Adipocyte (in vitro differentiated cells): ENCODE measurements around the gene SCAMP2.
"Not testable (repeated sequence)": the region's sequence is repeated elsewhere in the genome, so short reads cannot be mapped to it uniquely, and the experiment has no call there.

Source experiments
- DNase-seq: peaks from one replicate; pipeline ENCODE4 v3.0.0-alpha.2; 2015; ENCODE audit warnings: low read depth
- H3K27me3 ChIP-seq: replicated peaks from 2 replicates; pipeline ENCODE4 v1.7.0; 2013; ENCODE audit warnings: mild to moderate bottlenecking, low read length, moderate library complexity; ENCODE audit not compliant: control insufficient read depth, insufficient read depth
- H3K36me3 ChIP-seq: 2 replicates; pipeline ENCODE4 v1.7.0; 2013; ENCODE audit warnings: low read length, mild to moderate bottlenecking, moderate library complexity; ENCODE audit not compliant: control insufficient read depth, insufficient read depth, severe bottlenecking
- H3K4me1 ChIP-seq: 2 replicates; pipeline ENCODE4 v1.7.0; 2013; ENCODE audit warnings: mild to moderate bottlenecking, low read length, moderate library complexity; ENCODE audit not compliant: control insufficient read depth, insufficient read depth
- H3K4me3 ChIP-seq: 2 replicates; pipeline ENCODE4 v1.7.0; 2013; ENCODE audit warnings: mild to moderate bottlenecking, low read length, moderate library complexity
- H3K9ac ChIP-seq: 2 replicates; pipeline ENCODE4 v1.7.0; 2013; ENCODE audit warnings: mild to moderate bottlenecking, low read length, moderate library complexity
- H3K9me3 ChIP-seq: 2 replicates; pipeline ENCODE4 v1.7.0; 2013; ENCODE audit warnings: mild to moderate bottlenecking, low read length, moderate library complexity; ENCODE audit not compliant: control insufficient read depth

SCAMP2 gene, protein sequence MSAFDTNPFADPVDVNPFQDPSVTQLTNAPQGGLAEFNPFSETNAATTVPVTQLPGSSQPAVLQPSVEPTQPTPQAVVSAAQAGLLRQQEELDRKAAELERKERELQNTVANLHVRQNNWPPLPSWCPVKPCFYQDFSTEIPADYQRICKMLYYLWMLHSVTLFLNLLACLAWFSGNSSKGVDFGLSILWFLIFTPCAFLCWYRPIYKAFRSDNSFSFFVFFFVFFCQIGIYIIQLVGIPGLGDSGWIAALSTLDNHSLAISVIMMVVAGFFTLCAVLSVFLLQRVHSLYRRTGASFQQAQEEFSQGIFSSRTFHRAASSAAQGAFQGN

DNA sequence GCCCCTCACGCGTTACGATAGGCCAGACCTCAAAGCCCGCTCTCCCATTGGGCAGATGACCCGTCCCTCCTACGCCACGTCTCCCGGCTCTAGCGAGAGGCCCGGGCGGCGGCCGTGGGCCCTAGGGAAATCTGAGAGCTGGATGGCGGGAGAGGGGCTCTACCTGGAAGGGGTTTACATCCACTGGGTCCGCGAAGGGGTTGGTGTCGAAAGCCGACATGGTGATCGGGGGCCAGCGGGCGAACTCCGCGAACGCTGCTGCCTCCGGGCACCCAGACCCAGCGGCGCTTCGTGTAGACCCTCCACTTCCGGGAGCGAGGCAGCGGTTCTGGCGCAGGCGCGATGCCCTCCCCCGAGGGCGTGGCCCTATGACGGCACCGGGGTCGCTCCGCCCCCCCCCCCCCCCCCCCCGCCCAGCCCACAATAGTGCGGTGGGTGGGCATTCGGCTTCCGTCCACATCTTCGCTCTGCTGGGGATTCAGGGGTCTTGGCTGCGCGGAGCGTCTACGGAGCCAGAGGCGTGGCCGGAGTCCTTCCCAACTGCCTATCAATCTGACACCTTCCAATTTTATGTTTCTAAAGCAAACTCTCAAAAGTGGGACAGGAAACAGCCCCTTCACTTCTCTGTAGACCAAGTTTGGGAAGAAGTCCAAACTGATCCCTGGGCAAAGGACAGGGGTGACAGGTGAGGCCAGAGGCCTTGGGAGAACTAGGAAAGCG, at the start of gene SCAMP2:
Gene SCAMP2, minus strand, starts transcription at position 330 of the 720 bp plus-strand sequence. Its CDS starts 110 bp downstream, at position 220.
- peak; percentile 97 for DNase-seq
- Histone ChIP-seq H3K9me3 (no peaks in the 10 kb centered on the region), H3K4me1 (peaks cover 33% of the 10 kb centered on the region), H3K9ac (peak within 1 kb of the TSS; percentile 94), H3K27me3 (no peaks in the 10 kb centered on the region), H3K36me3 (no peaks in the 10 kb centered on the region), H3K4me3 (peak within 1 kb of the TSS; percentile 97)

DNA sequence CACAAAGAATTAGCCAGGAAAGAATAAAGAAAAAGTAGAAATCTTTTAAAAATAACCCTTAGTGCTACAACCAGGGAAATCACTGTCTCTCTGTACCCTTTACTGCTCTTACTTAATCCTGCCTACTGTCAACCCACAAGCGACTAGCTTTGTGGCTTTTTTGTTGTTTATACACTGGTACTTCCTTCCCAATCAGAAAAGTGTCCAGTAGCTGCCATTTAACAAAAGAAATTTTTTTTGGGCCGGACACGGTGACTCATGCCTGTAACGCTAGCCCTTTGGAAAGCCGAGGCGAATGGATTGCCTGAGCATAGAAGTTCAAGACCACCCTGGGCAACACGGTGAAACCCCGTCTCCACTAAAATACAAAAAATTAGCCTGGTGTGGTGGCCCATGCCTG, 47.3 kb upstream of the SCAMP2 start:
- no peaks in the 10 kb centered on the region for H3K9me3 ChIP-seq
- no peak overlapping the region for H3K9ac ChIP-seq
- no peak overlapping the region for H3K4me3 ChIP-seq
- no peak for DNase-seq
- no peaks in the 10 kb centered on the region for H3K4me1 ChIP-seq
- peaks cover 84% of the 10 kb centered on the region for H3K36me3 ChIP-seq
- no peaks in the 10 kb centered on the region for H3K27me3 ChIP-seq

DNA sequence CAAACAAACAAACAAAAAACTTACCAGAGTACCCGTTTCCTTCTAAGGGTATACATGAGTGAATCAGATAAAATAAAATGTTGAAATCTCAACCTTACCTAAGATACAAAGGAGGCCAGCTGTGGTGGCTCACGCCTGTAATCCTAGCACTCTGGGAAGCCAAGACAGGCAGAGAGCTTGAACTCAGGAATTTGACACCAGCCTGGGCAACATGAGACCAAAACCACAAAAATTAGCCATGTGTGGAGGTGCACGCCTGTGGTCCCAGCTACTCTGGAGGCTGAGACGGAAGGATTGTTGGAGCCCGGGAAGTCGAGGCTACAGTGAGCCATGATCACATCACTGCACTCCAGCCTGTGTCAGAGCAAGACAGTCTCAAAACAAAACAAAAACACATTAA, 44.5 kb upstream of the SCAMP2 start:
- DNase-seq, result no peak
- H3K4me3 ChIP-seq, result no peak overlapping the region
- peaks cover 76% of the 10 kb centered on the region for H3K36me3 ChIP-seq
- H3K4me1 ChIP-seq, result peaks cover 6% of the 10 kb centered on the region
- no peaks in the 10 kb centered on the region for H3K9me3 ChIP-seq
- no peak overlapping the region for H3K9ac ChIP-seq
- no peaks in the 10 kb centered on the region for H3K27me3 ChIP-seq

DNA sequence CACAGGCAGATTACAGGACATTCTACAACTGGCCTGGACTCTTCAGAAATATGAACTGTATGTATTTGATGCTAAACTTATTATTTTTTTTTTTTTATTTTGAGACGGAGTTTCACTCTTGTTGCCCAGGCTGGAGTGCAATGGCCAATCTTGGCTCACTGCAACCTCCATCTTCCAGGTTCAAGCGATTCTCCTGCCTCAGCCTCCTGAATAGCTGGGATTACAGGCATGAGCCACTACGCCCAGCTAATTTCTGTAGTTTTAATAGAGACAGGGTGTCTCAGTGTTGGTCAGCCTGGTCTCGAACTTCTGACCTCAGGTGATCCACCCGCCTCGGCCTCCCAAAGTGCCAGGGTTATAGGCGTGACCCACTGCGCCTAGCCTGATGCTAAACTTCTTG, 40.6 kb upstream of the SCAMP2 start:
- H3K36me3 ChIP-seq, result peaks cover 53% of the 10 kb centered on the region
- H3K27me3 ChIP-seq, H3K9ac ChIP-seq, H3K4me3 ChIP-seq, H3K4me1 ChIP-seq, DNase-seq, H3K9me3 ChIP-seq: not testable (repeated sequence)

DNA sequence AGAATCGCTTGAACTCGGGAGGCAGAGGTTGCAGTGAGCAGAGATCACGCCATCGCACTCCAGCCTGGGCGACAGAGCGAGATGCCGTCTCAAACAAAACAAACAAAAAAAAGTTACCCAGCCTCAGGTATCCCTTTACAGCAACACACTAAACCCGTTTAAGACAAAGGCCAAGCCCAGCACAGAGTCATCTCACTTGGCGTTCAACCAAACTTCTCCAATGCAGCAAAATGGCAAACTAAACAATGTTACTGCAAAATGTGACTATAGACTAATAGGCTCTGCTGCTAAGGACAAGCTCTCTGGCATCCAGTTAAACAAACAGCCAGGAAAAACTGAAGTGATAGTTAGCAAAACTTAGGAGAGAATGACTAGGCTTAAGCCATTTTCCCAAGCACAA, 39.9 kb upstream of the SCAMP2 start:
- H3K9ac ChIP-seq, result no peak overlapping the region
- H3K27me3 ChIP-seq, result no peaks in the 10 kb centered on the region

DNA sequence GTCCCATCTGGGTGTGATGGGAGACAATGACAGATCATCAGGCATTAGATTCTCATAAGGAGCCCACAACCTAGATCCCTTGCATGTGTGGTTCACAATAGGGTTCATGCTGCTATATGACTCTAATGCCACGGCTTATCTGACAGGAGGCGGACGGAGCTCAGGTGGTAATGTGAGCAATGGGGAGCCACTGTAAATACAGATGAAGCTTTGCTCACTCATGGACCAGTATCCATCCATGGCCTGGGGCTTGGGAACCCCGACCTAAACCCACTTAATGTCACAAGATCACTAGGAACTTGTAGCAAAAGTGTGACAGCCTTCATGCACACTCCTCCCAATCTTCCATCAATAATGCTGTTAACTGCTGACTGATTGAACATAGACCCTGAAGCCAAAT, 35.5 kb upstream of the SCAMP2 start:
- peaks cover 30% of the 10 kb centered on the region for H3K36me3 ChIP-seq
- DNase-seq, result no peak

More for the DNA sequence above, 39.9 kb upstream of the SCAMP2 start:
- no peak for DNase-seq
- Histone ChIP-seq H3K9me3 (no peaks in the 10 kb centered on the region), H3K4me3 (no peak overlapping the region), H3K36me3 (peaks cover 46% of the 10 kb centered on the region), H3K4me1 (peaks cover 6% of the 10 kb centered on the region)

DNA sequence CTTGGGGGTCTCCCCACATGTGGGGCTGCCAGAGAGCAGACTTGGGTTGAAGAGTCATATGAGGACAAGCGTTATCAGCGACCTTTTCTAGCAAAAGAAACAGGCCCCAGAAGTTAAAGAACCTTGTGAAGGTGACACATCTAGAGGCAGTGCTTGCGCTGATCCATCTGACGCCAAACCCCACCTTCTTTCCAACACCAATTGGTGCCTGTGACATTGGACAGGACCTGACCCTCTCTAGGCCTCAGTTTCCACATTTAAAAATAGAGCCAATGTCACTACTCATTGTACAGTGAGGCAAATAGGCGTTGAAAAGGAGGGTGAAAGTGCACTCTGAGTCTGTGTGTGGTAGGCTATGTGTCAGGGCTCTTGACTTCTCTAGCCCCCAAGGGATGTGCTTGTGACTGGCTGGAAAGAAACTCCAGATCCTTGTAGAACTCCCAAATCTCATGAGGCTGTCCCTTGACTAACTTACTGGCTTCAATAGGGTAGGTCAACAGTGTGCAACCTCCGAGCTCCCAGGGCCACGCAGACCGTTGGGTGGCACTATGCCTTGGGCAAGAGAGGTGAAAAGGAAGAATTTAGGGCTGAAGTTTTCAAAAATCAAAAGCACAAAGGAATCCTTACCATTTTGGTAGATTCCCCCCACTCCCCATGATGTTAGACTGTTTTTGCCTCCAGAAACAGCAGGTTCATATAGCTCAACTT, 34.2 kb upstream of the SCAMP2 start:
- H3K4me3 ChIP-seq, result peak overlapping the region; percentile 96
- H3K27me3 ChIP-seq, result no peaks in the 10 kb centered on the region
- H3K9me3 ChIP-seq, result no peaks in the 10 kb centered on the region
- H3K9ac ChIP-seq, result peak overlapping the region; percentile 99
- peaks cover 36% of the 10 kb centered on the region for H3K4me1 ChIP-seq
- no peak for DNase-seq
- H3K36me3 ChIP-seq, result peaks cover 35% of the 10 kb centered on the region

More for the DNA sequence above, 35.5 kb upstream of the SCAMP2 start:
- Histone ChIP-seq H3K4me1 (peaks cover 32% of the 10 kb centered on the region), H3K9me3 (no peaks in the 10 kb centered on the region), H3K9ac (no peak overlapping the region), H3K4me3 (no peak overlapping the region), H3K27me3 (no peaks in the 10 kb centered on the region)

DNA sequence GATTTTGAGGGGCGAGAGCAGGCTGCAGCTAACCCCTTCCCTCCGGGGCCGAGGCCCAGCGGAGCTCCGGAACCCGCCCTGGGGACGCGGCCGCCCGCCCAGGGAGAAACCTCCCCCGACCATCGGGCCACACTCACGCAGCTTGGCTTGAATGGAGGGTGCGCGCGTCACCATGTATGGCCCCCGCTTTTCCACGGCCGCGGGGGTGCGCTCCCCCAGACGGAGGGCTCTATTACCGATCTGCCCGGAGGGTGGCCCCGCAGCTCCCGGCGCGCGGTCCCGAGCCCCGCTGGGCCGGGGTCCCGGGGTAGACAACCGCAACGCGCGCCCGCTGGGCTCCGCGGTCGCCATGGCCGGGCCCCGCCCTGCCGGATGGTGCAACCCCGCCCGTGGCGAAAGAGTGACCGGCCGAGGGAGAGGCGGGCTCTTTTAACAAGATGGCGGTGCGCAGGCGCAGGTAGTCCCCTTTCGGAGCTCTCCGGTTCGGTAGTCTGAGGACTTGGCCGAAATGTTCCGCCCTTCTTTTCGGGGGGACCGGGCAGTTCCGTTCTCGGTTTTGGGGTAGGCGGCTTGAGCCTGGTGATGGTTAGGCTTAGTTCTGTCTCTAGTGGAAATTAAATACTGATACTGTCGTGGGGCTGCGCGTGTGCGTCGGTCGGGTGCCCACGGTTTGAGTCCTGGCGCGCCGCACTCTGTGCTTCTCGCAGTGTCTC, 33.4 kb upstream of the SCAMP2 start, which contains the start of gene FAM219B:
Gene FAM219B, minus strand, starts transcription at position 402 of the 713 bp plus-strand sequence. Its CDS starts 51 bp downstream, at position 351.
- DNase-seq, result peak; percentile 98
- Histone ChIP-seq H3K36me3 (peaks cover 35% of the 10 kb centered on the region), H3K4me1 (peaks cover 43% of the 10 kb centered on the region), H3K9me3 (no peaks in the 10 kb centered on the region), H3K4me3 (peak within 1 kb of the TSS; percentile 96), H3K9ac (peak within 1 kb of the TSS; percentile 99), H3K27me3 (no peaks in the 10 kb centered on the region)

DNA sequence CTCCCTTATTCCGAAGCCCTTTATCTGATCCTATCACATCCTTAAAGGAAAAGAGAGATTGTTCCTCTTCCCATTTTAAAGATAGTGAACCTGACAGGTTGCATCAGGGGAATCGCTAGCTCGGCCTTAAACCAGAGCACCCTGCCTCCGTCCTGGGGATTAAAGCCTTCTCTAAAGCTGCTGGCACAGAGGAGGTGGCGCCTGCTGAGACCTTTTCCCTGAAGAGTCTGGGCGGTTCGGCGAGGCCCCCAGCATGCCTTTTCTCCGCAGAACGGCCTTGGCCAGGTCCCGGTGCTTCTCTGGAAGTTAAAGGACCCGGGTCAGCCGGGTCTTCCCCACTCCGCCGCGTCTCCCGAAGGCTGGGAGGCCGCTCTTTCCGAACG, 32.9 kb upstream of the SCAMP2 start:
- Histone ChIP-seq H3K27me3 (no peaks in the 10 kb centered on the region), H3K4me3 (peak overlapping the region; percentile 96), H3K36me3 (peaks cover 38% of the 10 kb centered on the region), H3K4me1 (peaks cover 48% of the 10 kb centered on the region), H3K9me3 (no peaks in the 10 kb centered on the region), H3K9ac (peak overlapping the region; percentile 99)
- peak; percentile 62 for DNase-seq

DNA sequence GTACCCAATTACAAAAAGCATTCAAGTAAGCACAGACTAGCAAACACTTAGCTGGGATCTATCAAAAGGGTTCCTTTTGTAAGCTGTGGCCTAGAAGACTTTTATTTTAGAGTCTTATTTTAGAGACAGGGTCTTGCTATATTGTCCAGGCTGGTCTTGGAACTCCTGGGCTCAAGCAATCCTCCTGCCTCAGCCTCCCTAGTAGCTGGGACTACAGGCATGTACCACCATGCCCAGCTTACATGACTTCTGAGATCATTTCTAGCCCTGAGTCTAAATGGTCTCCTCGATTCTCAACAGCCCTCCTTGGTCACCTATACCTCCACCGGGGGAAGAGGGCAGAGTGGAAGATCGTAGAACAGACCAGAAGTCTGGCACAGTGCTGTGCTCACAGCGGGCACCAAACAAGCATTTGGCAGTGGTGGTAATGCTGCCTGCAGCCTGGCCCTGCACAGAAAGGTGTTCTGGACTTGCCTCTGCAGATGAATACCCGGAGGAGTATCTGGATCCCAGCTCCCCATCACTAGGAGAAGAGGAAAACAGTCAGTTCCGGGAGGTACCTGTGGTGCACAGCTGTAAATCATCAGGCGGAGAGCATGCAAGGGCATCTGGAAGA, 31.1 kb upstream of the SCAMP2 start:
- Histone ChIP-seq H3K9me3 (no peaks in the 10 kb centered on the region), H3K27me3 (no peaks in the 10 kb centered on the region), H3K9ac (peak overlapping the region; percentile 99), H3K36me3 (peaks cover 56% of the 10 kb centered on the region), H3K4me3 (peak overlapping the region; percentile 96), H3K4me1 (peaks cover 59% of the 10 kb centered on the region)
- DNase-seq, result no peak
